ENCODE data around the gene PER3. TPM values are rescaled to one million over a fixed set of nuclear protein-coding genes. Genes with fewer than 3 reads are reported as not detected.
A peak's percentile ranks its signal among the peaks of the same experiment; 100 is the strongest.

The PER3 gene
- total RNA-seq, 1 experiment from 2014 or later, result 5.8 TPM

DNA sequence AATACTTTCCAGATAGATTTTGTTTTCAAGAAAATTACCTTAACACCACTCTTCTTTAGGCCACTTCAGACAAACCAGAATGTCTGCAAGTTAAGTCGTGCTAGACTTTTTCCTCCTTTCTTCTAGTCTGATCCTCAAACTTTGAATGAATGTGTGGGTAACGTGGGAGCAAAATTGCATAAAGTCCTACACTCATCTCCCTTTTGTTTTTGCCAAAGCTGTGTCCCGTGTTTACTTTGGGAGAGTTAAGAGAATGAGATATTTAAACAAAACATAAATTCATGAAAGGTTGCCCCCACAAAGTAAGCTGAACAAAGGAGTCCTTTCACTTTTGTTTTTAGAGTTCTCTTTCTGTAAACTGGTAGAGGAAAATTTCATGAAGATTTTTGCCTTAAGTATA is 29.9 kb upstream of the PER3 start:
- Histone ChIP-seq H3K27ac (ENCODE audit: low read depth, low read length) (no peak overlapping the region), H2AFZ (ENCODE audit: low read depth, low read length, poor library complexity, severe bottlenecking) (no peak overlapping the region), H3K36me3 (ENCODE audit: control insufficient read depth in 1 of 2, insufficient read depth in 2 of 2, low read length in 2 of 2) (0 out of 4 replicates have a peak, but pooled peaks cover 0 to 2% of the 10 kb centered on the region in 2 experiments), H3K4me3 (replicated peaks in 1 of 2; ENCODE audit: low read depth in 1 of 2, low read length in 2 of 2) (no peak overlapping the region), H3K79me2 (ENCODE audit: insufficient read depth, low read length) (no peaks in the 10 kb centered on the region), H3K27me3 (ENCODE audit: insufficient read depth, low read length) (no peaks in the 10 kb centered on the region), H3K4me1 (ENCODE audit: control insufficient read depth in 1 of 2, insufficient read depth in 2 of 2, low read length in 2 of 2) (no peaks in the 10 kb centered on the region), H3K9me2 (ENCODE audit: insufficient read depth) (no peaks in the 10 kb centered on the region), H3K4me2 (ENCODE audit: low read length) (no peak overlapping the region), H3K9ac (ENCODE audit: low read length) (no peak overlapping the region), H4K20me1 (ENCODE audit: insufficient read depth) (no peaks in the 10 kb centered on the region), H3K9me3 (ENCODE audit: control insufficient read depth in 1 of 2, insufficient read depth in 1 of 2, low read depth in 1 of 2, low read length in 2 of 2) (no peaks in the 10 kb centered on the region)
- intact Hi-C loops (cut with micrococcal nuclease), result no loop called here
- ChIA-PET CTCF (interaction anchor here (5.3 kb wide), 1 partner anchor 85 kb away, joined by 96 read pairs; no protein-coding TSS in a partner anchor), RAD21 (ENCODE audit: low non-redundant PET in 1 of 2, low total read pairs in 2 of 2, uncharacterized antibody in 2 of 2, unreplicated experiment in 2 of 2) (interaction anchor here in 1 of 2 experiments (1.9 kb wide), 1 partner anchor 85 kb away, joined by 8 read pairs; no protein-coding TSS in a partner anchor), POLR2A (no interaction called here)
- no TSS peak for BruUV-seq (replicated peaks)
- no peak for DNase-seq (ENCODE audit: low read depth, low spot score)
- TF ChIP-seq SP1 (IDR thresholded peaks at IDR 0.05; ENCODE audit: low read depth) (no peak), ZNF274 (IDR thresholded peaks at IDR 0.05; ENCODE audit: low read depth, low read length) (no peak), EGR1 (IDR thresholded peaks at IDR 0.05; ENCODE audit: low read depth) (no peak), JUND (IDR thresholded peaks at IDR 0.05) (no peak), SIN3A (IDR thresholded peaks at IDR 0.05; ENCODE audit: low read depth) (no peak), YY1 (IDR thresholded peaks at IDR 0.05; ENCODE audit: extremely low read depth, insufficient replicate concordance, low read depth, low read length) (no peak)
- TF ChIP-seq, protein P1, sequence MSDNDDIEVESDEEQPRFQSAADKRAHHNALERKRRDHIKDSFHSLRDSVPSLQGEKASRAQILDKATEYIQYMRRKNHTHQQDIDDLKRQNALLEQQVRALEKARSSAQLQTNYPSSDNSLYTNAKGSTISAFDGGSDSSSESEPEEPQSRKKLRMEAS (IDR thresholded peaks at IDR 0.05), result no peak
- ATAC-seq, result no peak

DNA sequence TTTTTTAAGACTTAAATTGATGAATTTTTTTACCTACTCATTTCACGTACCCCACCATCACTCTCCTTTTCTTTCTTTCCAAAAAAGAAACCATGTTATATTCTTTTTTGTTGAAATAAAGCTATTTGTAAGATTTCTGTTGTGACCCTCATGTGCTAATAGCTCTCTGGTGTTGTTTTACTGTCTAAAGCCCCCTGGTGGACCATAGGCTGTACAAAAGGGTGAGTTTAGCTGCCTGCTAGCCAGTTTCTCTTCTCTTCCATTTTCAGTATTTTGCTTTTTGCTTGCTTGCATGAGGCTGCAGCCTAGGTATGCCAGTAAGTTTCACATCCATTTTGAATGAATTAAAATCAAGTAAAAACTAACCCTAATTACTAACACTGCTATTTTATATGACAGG is 28.6 kb upstream of the PER3 start:
- H3K27me3 ChIP-seq (ENCODE audit: insufficient read depth, low read length), result no peaks in the 10 kb centered on the region
- no peak overlapping the region for H3K4me2 ChIP-seq (ENCODE audit: low read length)
- ChIA-PET POLR2A (no interaction called here), RAD21 (ENCODE audit: low non-redundant PET in 1 of 2, low total read pairs in 2 of 2, uncharacterized antibody in 2 of 2, unreplicated experiment in 2 of 2) (no interaction called here), CTCF (interaction anchor here (1.0 to 5.3 kb wide), 2 partner anchors 14 to 87 kb away, joined by 4 to 96 read pairs; no protein-coding TSS in a partner anchor)
- ATAC-seq (no peak; the same call in 1 of the 2 replicates), DNase-seq (ENCODE audit: low read depth, low spot score) (no peak)
- H3K9me3 ChIP-seq (ENCODE audit: control insufficient read depth in 1 of 2, insufficient read depth in 1 of 2, low read depth in 1 of 2, low read length in 2 of 2), result no peaks in the 10 kb centered on the region
- no peak overlapping the region for H3K27ac ChIP-seq (ENCODE audit: low read depth, low read length)
- H3K9me2 ChIP-seq (ENCODE audit: insufficient read depth), result no peaks in the 10 kb centered on the region
- no peak overlapping the region for H3K4me3 ChIP-seq (replicated peaks in 1 of 2; ENCODE audit: low read depth in 1 of 2, low read length in 2 of 2)
- H3K36me3 ChIP-seq (ENCODE audit: control insufficient read depth in 1 of 2, insufficient read depth in 2 of 2, low read length in 2 of 2), result no peaks in the 10 kb centered on the region
- H4K20me1 ChIP-seq (ENCODE audit: insufficient read depth), result no peaks in the 10 kb centered on the region
- intact Hi-C loops (cut with micrococcal nuclease), result no loop called here
- BruUV-seq (replicated peaks), result no TSS peak
- H2AFZ ChIP-seq (ENCODE audit: low read depth, low read length, poor library complexity, severe bottlenecking), result no peak overlapping the region
- H3K9ac ChIP-seq (ENCODE audit: low read length), result no peak overlapping the region
- H3K79me2 ChIP-seq (ENCODE audit: insufficient read depth, low read length), result no peaks in the 10 kb centered on the region
- no peaks in the 10 kb centered on the region for H3K4me1 ChIP-seq (ENCODE audit: control insufficient read depth in 1 of 2, insufficient read depth in 2 of 2, low read length in 2 of 2)
- TF ChIP-seq, protein P2, sequence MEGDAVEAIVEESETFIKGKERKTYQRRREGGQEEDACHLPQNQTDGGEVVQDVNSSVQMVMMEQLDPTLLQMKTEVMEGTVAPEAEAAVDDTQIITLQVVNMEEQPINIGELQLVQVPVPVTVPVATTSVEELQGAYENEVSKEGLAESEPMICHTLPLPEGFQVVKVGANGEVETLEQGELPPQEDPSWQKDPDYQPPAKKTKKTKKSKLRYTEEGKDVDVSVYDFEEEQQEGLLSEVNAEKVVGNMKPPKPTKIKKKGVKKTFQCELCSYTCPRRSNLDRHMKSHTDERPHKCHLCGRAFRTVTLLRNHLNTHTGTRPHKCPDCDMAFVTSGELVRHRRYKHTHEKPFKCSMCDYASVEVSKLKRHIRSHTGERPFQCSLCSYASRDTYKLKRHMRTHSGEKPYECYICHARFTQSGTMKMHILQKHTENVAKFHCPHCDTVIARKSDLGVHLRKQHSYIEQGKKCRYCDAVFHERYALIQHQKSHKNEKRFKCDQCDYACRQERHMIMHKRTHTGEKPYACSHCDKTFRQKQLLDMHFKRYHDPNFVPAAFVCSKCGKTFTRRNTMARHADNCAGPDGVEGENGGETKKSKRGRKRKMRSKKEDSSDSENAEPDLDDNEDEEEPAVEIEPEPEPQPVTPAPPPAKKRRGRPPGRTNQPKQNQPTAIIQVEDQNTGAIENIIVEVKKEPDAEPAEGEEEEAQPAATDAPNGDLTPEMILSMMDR (IDR thresholded peaks at IDR 0.05 in 2 of 3, conservative IDR thresholded peaks at IDR 0.05 in 1 of 3; ENCODE audit: borderline replicate concordance in 1 of 3, insufficient read depth in 1 of 3, low read depth in 2 of 3, low read length in 2 of 3), result peak in 2 of 3 experiments; percentile 39 to 50; a peak in 3 of 6 replicates
- TF ChIP-seq CBX3 (IDR thresholded peaks at IDR 0.05; ENCODE audit: low read depth), result no peak

Measured in HCT116 (cell line).